ENCODE data around the gene SEC14L2.

SEC14L2 gene

DNA sequence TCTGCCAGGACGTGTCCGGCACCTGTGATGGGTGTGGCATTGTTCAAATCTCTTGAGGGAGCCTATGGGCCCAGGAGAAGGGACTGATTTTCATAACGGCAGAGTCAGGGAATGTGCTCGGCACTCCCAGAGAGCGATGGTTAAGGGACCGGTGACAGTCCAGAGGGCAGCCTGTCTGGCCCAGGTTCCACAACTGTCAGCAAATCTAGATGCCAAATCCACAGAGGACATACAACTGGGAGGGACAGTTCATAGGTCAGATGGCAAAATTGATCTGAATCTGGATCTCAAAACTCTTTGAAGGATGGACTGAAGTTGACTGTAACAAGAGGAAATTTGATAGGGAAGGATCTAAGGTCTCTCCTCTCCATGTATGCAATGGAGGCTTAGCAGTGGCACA, 7.5 kb downstream of the SEC14L2 start:
- no peak for DNase-seq (ENCODE audit: low spot score)

DNA sequence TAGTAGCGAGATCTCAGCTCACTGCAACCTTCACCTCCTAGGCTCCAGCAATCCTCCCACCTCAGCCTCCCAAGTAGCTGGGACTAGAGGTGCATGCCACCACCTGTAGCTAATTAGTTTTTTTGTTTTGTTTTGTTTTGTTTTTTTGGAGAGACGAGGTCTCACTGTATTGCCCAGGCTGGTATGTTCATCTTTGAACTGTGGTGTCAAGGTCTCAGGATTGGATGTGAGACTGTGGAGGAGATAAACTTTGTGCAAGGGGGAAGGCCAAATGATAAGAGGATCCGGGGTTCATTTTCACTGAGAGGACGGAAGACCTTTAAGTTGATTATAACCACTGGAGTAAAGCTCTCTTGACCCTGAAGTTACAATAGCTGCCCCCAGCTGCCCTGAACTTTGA, 8.9 kb downstream of the SEC14L2 start:
- DNase-seq (ENCODE audit: low spot score): no peak

DNA sequence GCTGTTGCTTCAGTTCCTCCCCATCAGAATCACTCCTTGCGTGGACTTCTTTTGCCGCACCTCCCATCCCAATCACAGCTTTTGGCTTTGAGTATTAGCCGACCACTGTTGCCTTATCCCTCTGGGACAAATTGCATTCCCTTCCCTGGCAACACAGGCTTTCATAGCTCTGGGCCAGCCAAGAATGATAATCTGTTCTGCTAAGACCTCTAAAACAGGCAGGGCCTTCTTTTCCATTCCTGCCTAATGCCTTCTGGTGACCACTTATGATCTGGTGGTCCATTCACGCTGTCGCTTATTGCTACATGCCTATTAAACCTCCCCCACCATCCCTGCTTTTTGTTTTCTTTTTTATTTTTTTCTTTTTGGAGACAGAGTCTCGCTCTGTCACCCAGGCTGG, 9.6 kb downstream of the SEC14L2 start:
- DNase-seq (ENCODE audit: low spot score): no peak

DNA sequence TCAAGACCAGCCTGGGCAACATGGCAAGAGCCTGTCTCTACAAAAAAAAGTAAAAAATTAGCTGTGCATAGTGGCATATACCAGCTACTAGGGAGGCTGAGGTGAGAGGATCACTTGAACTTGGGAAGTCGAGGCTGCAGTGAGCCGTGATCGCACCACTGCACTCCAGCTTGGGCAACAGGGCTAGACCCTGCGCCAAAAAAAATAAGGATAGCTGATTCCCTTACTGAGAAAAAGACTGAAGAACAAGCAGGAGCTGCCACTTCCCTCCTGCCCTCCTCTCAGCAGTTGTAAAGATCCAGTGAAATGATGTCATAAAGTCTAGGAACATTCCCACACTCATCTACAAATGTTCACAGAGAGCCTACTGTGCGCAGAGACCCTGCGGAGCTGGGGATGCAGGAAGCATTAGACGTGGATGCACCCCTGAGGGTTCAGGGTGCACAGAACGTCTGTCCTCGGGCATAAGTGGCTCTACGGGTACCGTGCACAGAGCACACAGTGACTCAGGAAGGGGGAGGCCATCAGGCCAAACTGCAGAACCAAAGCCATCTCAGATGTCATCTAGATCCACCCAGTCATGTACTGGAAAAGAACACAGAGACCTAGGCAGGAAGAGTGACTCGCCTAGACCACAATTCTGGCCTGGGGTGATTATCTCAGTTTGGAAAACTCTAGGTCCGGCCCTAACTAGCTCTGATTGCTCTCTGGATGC, 11.7 kb downstream of the SEC14L2 start:
- no peak for DNase-seq (ENCODE audit: low spot score)

DNA sequence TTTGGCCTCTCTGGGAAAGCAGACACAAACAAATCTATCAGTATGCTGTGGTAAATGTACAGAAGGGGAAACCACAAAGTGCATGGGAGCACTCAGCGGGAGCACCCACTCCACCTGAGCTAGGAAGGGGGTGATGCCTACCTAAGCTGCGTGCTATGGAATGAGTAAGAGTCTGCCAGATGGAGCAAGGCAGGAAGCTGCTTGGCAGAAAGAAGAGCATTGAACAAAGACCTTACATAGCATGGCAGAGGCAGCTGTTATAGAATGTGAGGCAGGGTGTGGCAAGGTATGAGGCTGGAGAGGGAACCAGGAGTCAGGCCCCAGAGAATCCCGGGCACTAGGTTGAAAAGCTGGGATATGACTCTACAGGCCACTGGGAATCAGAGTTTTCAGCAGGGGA, 15.0 kb downstream of the SEC14L2 start:
- DNase-seq (ENCODE audit: low spot score): no peak

DNA sequence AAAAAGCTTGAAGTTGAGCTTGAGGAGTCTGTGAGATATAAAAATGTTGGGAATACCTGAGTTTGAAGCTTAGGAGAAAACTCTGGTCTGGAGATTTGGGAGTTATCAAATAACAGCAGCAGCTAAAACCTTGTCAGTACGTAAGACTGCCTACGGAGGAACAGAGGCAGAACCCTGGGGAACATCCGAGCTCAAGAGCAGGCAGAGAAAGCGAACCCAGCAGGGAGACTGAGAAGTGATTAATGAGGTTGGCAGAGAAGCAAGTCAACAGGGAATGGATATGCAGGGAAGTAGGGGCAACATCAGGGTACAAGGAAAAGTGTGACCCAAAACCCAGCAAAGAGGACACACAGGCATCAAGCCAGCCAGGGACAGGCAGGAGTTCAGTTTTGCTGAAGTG, 16.2 kb downstream of the SEC14L2 start:
- DNase-seq (ENCODE audit: low spot score): no peak

DNA sequence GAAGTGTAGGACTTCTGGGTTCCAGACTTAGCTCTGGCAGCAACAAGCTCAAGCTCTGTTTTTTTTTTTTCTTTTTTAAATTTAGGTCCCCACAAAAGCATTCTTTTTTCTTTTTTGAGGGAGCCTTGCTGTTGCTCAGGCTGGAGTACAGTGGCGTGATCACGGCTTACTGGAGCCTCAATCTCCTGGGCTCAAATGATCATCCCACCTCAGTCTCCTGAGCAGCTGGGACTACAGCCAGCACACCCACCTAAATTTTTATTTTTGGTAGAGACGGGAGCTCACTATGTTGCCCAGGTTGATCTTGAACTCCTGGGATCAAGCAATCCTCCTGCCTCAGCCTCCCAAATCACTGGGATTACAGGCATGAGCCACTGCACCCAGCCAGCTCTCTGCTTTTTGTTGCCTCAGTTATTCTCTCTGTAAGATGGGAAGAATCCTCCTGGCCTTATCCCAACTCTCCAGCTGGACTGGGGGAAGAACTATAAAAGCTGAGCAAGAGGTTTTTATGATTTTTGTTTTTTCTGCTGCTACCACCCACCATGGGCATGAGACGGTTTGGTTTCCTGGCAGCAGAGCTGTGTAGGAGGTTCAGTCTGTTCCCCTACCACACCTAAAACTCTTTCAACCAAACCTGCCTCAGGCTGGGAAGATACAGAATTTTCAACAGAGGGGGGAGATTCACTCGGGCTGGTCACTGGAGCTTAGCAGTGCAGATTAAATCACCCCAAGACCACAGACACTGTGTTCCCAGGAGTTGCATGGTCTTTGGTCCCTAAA, 17.1 kb downstream of the SEC14L2 start:
- no peak for DNase-seq (ENCODE audit: low spot score)

DNA sequence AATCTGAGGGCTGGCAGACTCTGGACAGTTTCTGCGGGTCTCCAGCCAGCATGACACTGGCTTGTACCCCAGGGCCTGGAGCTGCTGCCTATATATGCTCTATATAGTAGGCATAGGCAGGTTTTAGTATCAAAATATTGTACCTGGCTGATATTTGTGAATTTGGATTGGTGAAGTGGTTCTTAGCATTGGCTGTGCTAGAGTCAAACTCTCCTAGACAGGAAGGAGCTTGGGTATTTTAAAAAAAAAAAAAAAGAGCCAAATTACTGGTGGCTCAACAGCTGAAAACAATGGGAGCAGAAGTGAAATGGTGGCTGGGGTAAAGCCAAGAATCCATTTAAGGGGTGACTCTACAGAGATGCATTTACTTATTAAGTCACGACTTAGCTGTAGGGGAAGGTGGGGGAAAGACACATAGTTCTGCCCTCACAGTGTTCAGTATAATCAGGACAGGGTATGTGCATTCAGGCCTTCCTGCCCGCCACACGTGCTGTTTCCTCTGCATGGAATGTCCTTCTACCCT, 17.8 kb downstream of the SEC14L2 start:
- DNase-seq (ENCODE audit: low spot score): no peak

DNA sequence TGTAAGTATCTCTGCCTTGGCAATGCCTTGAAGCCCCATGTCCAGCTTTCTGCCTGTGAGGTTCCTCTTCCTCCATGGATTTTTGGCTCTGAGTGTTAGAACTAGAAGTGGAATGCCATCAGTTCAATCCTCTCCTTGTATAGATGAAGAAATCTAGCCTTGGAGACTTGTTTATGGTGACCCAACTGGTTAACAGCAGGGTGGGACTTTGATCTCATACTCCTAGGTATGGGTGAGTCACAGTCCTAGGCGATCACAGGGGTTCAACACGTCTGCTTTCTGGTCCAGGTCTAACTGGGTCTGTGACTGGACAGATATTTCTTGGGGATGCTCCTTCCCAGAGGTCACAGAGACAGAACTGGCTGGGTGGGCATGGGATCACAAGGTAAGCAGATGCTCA, 19.6 kb downstream of the SEC14L2 start:
- no peak for DNase-seq (ENCODE audit: low spot score)

DNA sequence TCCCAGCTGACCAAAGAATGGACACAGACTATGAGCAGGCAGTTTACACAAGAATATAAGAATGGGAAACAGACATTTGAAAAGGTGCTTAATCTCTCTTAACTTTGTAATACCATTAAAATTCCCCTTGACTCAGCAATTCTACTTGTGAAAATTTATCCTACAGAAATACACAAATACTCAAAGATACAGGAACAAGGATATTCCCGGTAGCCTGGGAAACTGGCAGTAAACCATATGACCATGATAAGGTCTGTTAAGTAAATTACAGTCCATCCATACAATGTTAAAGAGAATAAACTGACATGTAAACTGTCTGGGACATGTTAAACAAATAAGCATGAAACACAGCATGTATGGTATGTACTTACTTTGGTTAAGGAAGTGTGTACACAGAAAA, 20.0 kb downstream of the SEC14L2 start:
- DNase-seq (ENCODE audit: low spot score): no peak

DNA sequence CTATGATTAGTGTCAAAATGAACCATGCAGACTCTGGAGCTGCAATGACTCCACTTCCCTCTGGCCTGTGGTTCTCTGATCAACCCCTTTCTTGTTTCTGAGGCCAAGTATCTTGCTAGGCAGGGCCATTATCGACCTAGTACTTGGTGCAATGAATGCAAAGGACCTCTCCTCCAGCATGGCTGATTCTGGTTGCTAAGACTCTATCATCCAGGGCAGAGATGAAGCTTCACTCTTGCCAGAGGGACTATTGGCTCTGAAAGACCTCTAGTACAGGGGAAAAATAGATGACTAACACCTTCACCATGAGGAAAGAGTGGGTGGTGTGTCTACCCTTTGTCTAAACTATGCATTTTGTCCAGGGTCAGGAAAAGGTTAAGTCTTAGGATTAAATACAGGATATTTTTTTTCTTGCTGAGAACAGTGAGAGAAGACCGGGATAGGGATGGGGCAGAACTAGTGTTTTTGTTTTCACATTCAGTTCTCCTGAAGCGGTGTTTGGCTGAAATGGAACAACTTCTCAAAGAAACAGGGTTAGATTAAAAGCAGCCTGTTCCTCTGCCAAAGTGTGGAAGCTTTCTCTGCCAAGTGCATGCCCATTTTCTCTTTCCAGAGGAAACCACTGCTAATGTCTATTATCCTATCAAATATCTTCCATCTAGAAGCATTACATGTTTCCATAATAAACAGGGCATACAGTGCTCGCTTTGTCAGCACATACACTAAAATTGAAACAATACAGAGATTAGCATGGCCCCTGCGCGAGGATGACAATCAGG, 23.7 kb downstream of the SEC14L2 start:
- no peak for DNase-seq (ENCODE audit: low spot score)

DNA sequence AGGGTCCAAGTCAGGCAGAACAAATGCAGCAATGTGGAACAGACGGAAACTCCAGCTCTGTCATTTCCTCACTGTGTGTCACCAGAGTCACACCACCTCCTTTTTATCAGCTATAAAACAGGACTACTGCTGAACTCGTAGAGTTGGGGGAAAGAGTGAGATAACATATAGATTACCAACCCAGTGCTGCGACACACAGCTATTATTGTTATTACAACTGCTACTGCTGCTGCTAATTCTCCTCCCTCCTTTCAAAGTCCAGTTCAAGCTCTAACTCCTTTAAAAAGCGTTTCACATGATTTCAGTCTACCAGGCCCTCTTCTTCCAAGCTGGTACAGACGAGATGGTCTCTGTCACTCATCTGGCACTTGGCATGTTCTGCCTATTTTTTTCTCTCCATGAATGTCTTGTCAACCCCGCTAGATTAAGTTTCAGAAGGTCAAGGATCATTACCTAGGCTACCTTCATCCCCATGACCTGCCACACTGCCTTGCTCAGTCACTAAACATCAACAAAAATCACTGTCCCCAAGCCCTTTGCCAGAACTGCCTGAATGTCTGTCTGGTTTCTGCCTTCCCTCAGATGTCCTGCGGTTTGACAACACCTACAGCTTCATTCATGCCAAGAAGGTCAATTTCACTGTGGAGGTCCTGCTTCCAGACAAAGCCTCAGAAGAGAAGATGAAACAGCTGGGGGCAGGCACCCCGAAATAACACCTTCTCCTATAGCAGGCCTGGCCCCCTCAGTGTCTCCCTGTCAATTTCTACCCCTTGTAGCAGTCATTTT, 25.1 kb downstream of the SEC14L2 start:
- DNase-seq (ENCODE audit: low spot score): no peak

DNA sequence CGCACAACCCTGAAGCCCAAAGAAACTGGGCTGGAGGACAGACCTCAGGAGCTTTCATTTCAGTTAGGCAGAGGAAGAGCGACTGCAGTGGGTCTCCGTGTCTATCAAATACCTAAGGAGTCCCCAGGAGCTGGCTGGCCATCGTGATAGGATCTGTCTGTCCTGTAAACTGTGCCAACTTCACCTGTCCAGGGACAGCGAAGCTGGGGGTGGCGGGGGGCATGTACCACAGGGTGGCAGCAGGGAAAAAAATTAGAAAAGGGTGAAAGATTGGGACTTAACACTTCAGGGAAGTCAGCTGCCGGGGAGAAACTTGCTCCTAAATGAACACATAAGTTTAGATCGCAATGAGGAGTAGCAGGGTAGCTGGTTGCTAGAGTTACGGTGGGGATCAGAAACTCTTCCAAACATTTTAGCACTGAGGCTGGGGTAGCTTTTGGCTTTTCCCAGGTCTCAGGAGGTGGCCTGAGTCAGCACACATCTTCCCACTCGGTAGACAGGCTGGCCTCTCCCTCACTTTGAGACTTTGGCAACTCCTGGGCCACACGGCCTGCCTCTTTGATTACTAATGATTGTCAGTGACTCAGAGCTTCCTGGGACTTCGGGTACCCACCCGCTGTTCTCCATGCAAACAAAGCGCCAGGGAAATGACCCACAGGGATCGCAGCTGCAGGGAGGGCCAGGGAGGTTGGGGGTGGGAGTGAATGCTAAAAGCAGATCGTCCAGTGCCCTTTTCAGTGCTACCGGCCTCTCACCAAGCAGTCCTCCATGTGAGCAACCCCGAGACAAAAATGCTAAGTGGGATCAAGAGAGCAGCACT, 25.9 kb downstream of the SEC14L2 start:
- DNase-seq (ENCODE audit: low spot score): peak; percentile 66

DNA sequence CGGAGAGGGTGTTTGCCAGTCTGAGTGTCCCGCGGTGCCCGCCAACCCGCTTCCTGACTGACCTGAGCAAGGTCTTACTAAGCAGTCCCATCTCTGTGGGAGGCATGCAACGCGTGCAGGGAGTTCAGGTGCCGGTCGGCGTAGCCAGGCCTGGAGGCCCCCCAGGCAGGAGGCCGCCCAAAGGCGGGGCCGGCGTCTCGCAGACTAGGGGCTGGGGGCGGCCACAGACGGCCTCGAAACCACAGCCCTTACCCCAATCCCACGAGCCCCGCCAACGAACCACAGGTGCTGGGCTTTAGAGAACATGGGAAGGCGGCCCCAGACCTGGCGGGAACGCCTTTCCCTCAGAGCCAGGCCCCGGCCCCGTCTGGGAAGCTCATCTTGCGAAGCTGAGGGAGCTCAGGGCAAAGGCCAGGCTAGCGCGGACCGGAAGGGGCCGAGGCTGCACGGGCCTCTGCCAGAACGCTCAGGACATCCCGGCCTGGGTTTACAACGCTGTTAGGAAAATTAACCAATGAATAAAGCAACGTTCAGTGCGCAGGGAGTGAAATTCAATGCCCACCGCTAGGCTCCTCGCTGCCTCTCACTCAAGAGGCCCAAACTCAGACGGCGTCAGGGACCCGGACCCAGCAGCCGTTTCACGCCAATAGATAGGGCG, 26.6 kb downstream of the SEC14L2 start:
- no peak for DNase-seq (ENCODE audit: low spot score)

DNA sequence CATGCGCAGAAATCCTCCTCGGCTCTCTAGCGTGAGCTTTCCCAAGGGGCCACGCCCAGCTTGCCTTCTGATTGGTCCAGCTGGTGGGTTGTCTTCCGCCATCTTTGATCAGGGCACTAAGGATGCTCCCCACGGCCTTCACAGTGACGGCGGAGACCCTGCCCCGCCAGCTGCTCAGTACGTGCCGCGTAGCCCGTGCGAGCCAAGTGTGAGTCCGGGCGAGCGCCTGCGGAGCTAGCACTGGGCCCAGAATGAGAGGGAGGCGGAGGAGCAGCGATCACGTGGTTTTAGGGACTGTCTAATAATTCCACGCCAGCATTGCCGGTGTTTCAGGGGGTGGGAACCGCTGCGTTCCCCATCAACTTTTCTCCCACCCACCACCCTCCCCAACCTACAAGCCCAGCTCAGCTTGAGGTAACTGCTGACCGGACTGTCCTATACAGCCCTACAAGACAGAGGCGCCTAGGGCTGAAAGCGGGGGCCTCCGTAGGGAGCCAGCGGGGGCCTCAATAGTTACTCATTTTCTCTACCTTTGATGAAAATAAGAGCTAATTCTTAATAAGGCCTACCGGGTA, 27.2 kb downstream of the SEC14L2 start:
- DNase-seq (ENCODE audit: low spot score): peak; percentile 99

DNA sequence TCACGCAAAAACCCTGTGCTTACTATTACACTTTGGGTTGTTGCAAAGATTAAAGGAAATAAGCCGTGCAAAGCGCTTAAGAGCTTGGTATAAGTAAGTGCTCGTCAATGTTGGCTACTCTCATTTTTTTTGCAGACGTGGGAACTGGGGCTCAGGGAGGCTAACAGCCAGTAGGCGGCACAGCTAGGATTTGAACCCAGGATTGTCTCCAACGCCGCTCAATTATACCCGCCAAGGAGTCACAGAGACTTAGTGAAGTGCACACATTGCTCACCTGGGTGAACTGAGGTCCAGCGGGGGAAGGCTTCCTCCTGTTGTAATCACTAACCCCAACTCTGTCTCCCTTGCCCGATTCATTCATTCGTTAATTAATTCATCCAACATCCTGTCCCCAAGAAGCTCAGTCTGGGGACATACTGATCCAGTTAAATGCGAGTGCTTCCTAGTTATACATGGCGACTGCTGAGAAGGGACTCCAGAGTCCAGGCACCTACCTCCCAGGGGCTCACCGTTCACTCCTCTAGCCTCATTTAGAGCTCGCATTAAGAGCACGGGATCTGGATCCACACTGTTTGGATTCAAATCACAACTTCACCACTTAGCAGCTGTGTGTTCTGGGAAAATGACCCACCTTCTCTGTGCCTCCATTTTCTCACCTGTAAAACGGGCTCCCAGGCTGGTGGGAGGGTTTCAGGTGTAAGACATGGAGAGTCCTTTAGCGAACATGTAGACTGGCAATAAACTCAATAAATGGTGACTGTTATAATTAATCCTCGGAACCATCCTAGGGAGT, 27.9 kb downstream of the SEC14L2 start:
- DNase-seq (ENCODE audit: low spot score): peak; percentile 55

DNA sequence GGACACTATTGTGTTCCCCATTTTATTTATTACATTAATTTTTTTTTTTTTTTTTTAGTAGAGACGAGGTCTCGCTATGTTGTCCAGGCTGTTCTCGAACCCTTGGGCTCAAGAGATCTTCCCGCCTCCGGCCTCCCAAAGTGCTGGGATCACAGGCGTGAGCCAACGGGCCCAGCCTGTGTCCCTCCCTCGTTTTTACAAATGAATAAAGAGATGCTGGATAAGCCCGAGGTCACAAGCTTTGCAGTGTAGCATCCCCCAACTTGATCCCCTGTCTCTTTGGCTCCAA, 28.5 kb downstream of the SEC14L2 start:
- DNase-seq (ENCODE audit: low spot score): no peak

DNA sequence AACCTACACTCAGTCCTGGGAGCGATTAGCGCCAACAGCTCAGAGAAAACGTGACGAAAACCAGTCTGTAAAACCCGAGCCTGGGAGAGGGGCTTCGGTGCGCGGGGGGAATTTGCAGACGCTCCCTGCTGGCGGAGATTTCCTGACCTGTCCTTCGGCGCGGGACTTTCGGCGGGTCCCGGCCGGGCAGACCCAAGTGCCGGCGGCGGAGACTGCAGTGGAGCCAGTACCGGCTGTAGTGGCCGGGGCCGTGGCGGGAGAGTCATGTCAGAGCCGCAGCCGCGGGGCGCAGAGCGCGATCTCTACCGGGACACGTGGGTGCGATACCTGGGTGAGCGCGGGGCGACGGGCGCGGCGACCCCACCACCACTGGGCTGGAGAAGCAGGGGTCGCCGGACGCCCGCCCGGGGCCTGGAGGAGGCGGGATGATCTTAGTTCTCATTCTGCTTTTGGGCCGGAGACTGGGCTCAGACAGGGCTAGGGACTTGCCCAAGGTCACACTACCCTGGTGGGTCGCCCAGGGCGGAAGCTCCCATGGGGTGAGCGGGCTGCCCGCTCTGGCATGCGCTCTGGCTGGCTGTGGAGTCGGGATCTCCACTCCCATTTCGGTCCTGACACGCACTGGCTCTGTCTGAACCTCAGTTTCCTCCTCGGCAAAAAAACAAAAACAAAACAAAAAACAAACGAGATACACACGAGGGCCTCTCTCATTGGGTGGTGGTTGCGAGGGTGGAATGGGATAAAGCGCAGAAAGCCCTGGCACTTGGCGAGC, 29.0 kb downstream of the SEC14L2 start, which contains the start of gene MTFP1:
Gene MTFP1 (plus strand): TSS at position 153 of the 772 bp plus-strand sequence. CDS start 112 bp downstream, at position 265.
- DNase-seq (ENCODE audit: low spot score): peak; percentile 86
